PFSK-1 (cell line): ENCODE data around the gene HRH1.

ENCODE experiments used
- FOXP2 ChIP-seq: optimal IDR thresholded peaks from 2 replicates; pipeline ENCODE3; 2011; ENCODE audit warnings: borderline replicate concordance, control low read depth, inconsistent platforms; ENCODE audit not compliant: insufficient read depth; ENCODE audit errors: extremely low read length, extremely low read depth
- TAF1 ChIP-seq: IDR thresholded peaks from 2 replicates; pipeline ENCODE4 v1.6.1; 2012; ENCODE audit warnings: low read length, control low read depth, borderline replicate concordance; ENCODE audit not compliant: insufficient read depth
- TF ChIP-seq, protein P1 (sequence below), 2 experiments: IDR thresholded peaks; 2 replicates each; pipeline versions ENCODE4 v1.6.1 to v1.8.0; 2011 to 2012; ENCODE audit warnings: low read depth in 2 of 2, low read length in 2 of 2, control low read depth in 1 of 2, inconsistent platforms in 1 of 2, mild to moderate bottlenecking in 1 of 2, moderate library complexity in 1 of 2; ENCODE audit not compliant: insufficient read depth in 1 of 2

- TF ChIP-seq, protein P1, sequence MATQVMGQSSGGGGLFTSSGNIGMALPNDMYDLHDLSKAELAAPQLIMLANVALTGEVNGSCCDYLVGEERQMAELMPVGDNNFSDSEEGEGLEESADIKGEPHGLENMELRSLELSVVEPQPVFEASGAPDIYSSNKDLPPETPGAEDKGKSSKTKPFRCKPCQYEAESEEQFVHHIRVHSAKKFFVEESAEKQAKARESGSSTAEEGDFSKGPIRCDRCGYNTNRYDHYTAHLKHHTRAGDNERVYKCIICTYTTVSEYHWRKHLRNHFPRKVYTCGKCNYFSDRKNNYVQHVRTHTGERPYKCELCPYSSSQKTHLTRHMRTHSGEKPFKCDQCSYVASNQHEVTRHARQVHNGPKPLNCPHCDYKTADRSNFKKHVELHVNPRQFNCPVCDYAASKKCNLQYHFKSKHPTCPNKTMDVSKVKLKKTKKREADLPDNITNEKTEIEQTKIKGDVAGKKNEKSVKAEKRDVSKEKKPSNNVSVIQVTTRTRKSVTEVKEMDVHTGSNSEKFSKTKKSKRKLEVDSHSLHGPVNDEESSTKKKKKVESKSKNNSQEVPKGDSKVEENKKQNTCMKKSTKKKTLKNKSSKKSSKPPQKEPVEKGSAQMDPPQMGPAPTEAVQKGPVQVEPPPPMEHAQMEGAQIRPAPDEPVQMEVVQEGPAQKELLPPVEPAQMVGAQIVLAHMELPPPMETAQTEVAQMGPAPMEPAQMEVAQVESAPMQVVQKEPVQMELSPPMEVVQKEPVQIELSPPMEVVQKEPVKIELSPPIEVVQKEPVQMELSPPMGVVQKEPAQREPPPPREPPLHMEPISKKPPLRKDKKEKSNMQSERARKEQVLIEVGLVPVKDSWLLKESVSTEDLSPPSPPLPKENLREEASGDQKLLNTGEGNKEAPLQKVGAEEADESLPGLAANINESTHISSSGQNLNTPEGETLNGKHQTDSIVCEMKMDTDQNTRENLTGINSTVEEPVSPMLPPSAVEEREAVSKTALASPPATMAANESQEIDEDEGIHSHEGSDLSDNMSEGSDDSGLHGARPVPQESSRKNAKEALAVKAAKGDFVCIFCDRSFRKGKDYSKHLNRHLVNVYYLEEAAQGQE (IDR thresholded peaks at IDR 0.05; ENCODE audit: insufficient read depth in 1 of 2, low read depth in 2 of 2, low read length in 2 of 2): no peak
- TF ChIP-seq TAF1: no peak
- TF ChIP-seq FOXP2: no peak
Measured at GRCh38 chr3:11258958-11259357, 104.7 kb downstream of the HRH1 start.
